ENCODE measurements around the gene PBX1.
A peak's percentile ranks its signal among the peaks of the same experiment; 100 is the strongest.

Gene PBX1

DNA sequence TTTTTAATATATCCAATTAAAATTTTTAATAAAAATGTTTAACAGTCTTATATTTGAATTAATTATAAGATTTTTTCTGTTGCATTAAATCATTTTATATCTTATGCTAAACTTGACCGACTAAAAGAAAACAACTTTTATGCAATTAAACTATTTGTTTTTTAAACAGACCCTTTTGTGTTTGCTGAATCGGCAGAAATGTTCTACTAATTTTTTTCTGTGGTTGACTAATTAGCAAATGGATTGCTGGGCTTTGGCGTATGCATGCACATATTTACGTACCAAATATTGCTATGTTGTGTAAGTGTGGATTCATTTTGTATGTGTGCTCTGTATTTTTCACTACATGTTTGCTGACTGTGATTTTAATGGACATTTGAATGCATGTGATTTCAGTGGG, 174.8 kb downstream of the PBX1 start:
- no peak overlapping the region for H3K9ac ChIP-seq (ENCODE audit: low read depth, low read length)
- 92% methylated on average over 3 of the region's 4 CpGs for WGBS
- H3K4me3 ChIP-seq (ENCODE audit: low read length): no peak overlapping the region
- H3K27ac ChIP-seq (ENCODE audit: low read depth, low read length): no peak overlapping the region
- H3K27me3 ChIP-seq (ENCODE audit: insufficient read depth, low read length): no peaks in the 10 kb centered on the region
- H3K36me3 ChIP-seq (ENCODE audit: insufficient read depth, low read length): no peaks in the 10 kb centered on the region
- H3K4me1 ChIP-seq (ENCODE audit: insufficient read depth, low read length): peaks cover 44% of the 10 kb centered on the region
- no peaks in the 10 kb centered on the region for H3K9me3 ChIP-seq (ENCODE audit: insufficient read depth, low read depth, low read length)

DNA sequence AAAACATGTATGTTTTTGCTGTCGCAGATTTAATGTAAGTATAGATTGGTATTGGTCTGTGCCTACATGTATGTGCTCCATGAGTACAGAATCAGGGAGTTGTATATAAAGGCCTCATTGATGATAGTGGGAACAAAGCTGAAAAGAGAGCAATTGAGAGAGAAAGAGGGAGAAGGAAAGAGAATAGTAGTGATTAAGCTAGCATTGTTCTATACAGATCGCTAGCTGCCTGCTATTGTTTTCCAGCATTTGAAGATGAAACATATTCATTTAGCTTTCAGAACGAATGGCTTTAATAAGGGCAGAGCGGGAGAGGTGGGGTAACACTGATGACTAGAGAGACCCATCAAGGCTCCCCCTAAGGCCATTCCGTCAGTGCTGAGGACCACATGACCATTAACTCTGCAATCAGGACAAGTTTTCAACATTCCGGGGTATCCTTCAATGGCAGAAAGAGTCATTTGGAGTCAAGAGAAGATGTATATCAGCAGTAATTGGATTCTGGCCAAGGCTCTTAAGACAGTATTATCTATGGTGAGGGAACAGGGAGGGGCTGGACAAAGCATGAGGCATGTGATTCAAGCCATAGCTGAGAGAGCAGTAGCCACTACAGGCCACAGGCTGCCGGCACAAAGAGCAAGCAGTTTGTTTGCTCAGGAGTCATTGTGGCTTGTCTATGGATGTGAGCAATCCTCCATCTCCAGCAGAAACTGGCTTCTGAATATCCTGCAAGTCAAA, 176.5 kb downstream of the PBX1 start:
- Histone ChIP-seq H3K9me3 (ENCODE audit: insufficient read depth, low read depth, low read length) (no peaks in the 10 kb centered on the region), H3K4me1 (ENCODE audit: insufficient read depth, low read length) (peaks cover 51% of the 10 kb centered on the region), H3K36me3 (ENCODE audit: insufficient read depth, low read length) (no peaks in the 10 kb centered on the region), H3K27me3 (ENCODE audit: insufficient read depth, low read length) (no peaks in the 10 kb centered on the region), H3K27ac (ENCODE audit: low read depth, low read length) (no peak overlapping the region), H3K9ac (ENCODE audit: low read depth, low read length) (no peak overlapping the region), H3K4me3 (ENCODE audit: low read length) (no peak overlapping the region)
- WGBS: 82% methylated on average over 7 of the region's 7 CpGs

DNA sequence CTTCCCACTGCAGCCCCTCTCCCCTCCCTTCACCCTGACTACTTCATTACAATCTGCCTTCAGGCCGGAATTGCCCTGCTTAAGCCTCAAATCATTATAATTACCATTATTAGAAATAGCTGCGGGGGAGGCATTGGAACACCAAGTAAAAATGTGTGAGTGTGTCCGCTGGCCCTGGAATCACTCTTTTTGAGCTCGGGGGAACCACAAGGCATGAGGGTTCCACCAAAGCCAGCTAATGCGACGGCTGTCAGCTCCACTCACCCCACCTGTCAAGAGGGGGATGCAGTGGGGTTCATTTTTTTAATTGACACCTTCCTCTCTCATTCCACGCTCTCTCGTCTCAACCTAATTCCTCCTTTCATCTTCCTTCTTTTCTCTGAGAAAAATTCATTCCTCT, 177.2 kb downstream of the PBX1 start:
- Histone ChIP-seq H3K9me3 (ENCODE audit: insufficient read depth, low read depth, low read length) (no peaks in the 10 kb centered on the region), H3K27me3 (ENCODE audit: insufficient read depth, low read length) (no peaks in the 10 kb centered on the region), H3K4me3 (ENCODE audit: low read length) (no peak overlapping the region), H3K4me1 (ENCODE audit: insufficient read depth, low read length) (peaks cover 45% of the 10 kb centered on the region), H3K36me3 (ENCODE audit: insufficient read depth, low read length) (no peaks in the 10 kb centered on the region), H3K27ac (ENCODE audit: low read depth, low read length) (no peak overlapping the region), H3K9ac (ENCODE audit: low read depth, low read length) (no peak overlapping the region)
- 92% methylated on average over 8 of the region's 8 CpGs for WGBS

DNA sequence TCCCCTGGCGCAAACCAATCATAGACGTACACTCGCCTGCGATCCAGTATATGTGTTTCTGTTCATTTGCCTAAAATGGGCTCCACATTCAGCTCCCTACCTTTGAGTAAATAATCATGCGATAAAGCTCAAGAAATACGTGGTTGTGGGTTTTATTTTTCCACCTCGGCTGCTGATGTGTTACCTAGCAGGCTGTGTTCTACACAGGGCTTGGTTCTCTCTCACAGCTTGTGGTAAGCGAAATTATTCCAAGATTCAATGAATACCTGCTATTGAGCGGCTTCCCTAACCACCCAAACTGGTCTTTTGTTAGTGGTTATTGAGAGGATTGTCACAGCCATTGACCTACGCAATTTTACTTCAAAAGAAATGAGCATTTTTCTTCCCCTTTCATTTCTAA, 180.2 kb downstream of the PBX1 start:
- WGBS: 92% methylated on average over 8 of the region's 10 CpGs

DNA sequence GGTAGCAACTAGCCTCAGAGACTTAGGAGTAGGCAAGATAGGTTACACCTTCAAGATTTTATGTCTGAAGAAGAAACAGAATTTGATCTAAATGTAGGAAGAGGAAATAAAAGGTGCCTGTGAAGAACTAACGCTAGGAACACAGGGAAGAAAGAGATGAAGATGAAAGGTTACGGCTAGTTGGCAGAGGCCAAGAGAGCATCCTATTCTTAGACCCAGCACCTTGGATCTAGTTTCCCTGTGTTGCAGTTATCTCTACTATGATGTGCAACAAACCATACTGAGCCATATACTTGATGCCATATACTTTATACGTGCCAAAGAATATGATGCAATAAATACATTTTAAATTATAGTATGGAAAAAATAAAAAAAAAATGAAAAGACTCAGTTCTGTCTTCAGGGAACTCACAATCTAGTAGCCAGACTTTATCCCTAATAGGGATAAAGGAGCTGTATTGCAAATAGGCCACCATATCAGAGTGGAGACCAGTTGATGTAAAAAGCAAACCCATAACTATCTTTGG, 181.1 kb downstream of the PBX1 start:
- H3K4me3 ChIP-seq (ENCODE audit: low read length): no peak overlapping the region
- peaks cover 24% of the 10 kb centered on the region for H3K4me1 ChIP-seq (ENCODE audit: insufficient read depth, low read length)
- no peaks in the 10 kb centered on the region for H3K9me3 ChIP-seq (ENCODE audit: insufficient read depth, low read depth, low read length)
- no peak overlapping the region for H3K27ac ChIP-seq (ENCODE audit: low read depth, low read length)
- WGBS: 95% methylated on average over 2 of the region's 3 CpGs
- H3K36me3 ChIP-seq (ENCODE audit: insufficient read depth, low read length): no peaks in the 10 kb centered on the region
- no peaks in the 10 kb centered on the region for H3K27me3 ChIP-seq (ENCODE audit: insufficient read depth, low read length)
- no peak overlapping the region for H3K9ac ChIP-seq (ENCODE audit: low read depth, low read length)

More for the DNA sequence above, 180.2 kb downstream of the PBX1 start:
- H3K27me3 ChIP-seq (ENCODE audit: insufficient read depth, low read length): no peaks in the 10 kb centered on the region
- peaks cover 30% of the 10 kb centered on the region for H3K4me1 ChIP-seq (ENCODE audit: insufficient read depth, low read length)
- no peak overlapping the region for H3K9ac ChIP-seq (ENCODE audit: low read depth, low read length)
- H3K27ac ChIP-seq (ENCODE audit: low read depth, low read length): no peak overlapping the region
- H3K9me3 ChIP-seq (ENCODE audit: insufficient read depth, low read depth, low read length): no peaks in the 10 kb centered on the region
- H3K36me3 ChIP-seq (ENCODE audit: insufficient read depth, low read length): no peaks in the 10 kb centered on the region
- no peak overlapping the region for H3K4me3 ChIP-seq (ENCODE audit: low read length)

DNA sequence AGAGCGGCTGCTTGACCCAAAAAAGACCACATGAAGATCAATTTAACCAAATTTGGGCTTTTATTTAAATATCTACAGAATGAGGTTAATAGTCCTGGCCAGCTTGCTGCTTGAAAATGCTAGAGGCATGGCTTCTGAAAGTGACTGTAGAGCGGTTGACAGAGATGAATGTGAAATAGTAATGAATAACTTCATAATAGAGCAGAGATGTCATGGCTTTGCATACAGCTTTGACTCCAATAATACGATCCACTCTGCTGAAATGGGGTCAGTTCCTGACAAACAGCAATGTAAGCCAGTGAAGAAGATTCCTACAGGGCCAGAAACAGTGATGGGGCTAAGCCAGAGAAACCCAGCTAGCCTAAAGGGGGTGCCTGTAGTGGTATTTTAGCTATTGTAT, 183.8 kb downstream of the PBX1 start:
- Histone ChIP-seq H3K4me1 (ENCODE audit: insufficient read depth, low read length) (peaks cover 17% of the 10 kb centered on the region), H3K4me3 (ENCODE audit: low read length) (no peak overlapping the region), H3K9me3 (ENCODE audit: insufficient read depth, low read depth, low read length) (no peaks in the 10 kb centered on the region), H3K27me3 (ENCODE audit: insufficient read depth, low read length) (no peaks in the 10 kb centered on the region), H3K36me3 (ENCODE audit: insufficient read depth, low read length) (no peaks in the 10 kb centered on the region), H3K9ac (ENCODE audit: low read depth, low read length) (no peak overlapping the region), H3K27ac (ENCODE audit: low read depth, low read length) (no peak overlapping the region)
- 97% methylated on average over 3 of the region's 3 CpGs for WGBS

DNA sequence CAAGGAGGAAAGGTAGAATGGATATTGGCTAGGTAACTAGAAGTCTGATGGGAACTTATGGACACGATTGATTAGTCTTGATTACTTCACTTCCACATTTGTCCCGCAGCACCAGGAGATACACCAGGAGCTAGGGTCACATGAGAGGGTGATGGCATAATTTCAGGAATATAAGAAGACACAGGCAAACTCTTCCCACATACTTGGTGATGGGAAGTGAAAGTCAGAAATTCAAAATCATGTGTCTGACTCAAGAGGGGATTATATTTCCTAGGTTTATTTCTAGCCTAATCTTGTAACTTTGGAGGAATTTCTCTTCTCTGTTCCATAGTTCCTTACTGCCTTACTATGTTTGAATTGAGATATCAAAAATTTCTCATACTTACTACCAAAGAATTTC, 185.0 kb downstream of the PBX1 start:
- peaks cover 16% of the 10 kb centered on the region for H3K4me1 ChIP-seq (ENCODE audit: insufficient read depth, low read length)
- no peaks in the 10 kb centered on the region for H3K27me3 ChIP-seq (ENCODE audit: insufficient read depth, low read length)
- H3K27ac ChIP-seq (ENCODE audit: low read depth, low read length): no peak overlapping the region
- H3K4me3 ChIP-seq (ENCODE audit: low read length): no peak overlapping the region
- 100% methylated on average over 1 of the region's 2 CpGs for WGBS
- H3K9ac ChIP-seq (ENCODE audit: low read depth, low read length): no peak overlapping the region
- H3K9me3 ChIP-seq (ENCODE audit: insufficient read depth, low read depth, low read length): no peaks in the 10 kb centered on the region
- no peaks in the 10 kb centered on the region; the same call in 1 of the 2 replicates for H3K36me3 ChIP-seq (ENCODE audit: insufficient read depth, low read length)

DNA sequence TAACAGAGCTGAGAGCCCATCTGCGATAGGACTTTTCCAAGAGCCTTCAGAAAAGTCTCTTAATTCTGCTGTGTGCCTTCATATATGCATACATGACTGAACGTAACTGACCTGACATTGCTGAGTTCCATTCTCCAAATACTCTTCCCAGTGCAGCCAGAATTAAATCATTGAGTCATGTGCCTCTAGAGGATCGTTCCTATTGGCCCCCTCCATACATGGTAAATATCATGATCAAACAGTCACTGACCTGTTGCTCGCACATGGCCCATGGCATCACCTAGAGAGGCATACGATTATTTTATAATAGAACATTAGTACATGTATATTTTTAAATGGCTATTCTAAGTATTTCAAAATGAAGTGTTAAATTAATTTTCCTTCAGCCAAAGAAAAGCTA, 186.8 kb downstream of the PBX1 start:
- H3K4me3 ChIP-seq (ENCODE audit: low read length): no peak overlapping the region
- no peaks in the 10 kb centered on the region for H3K27me3 ChIP-seq (ENCODE audit: insufficient read depth, low read length)
- H3K4me1 ChIP-seq (ENCODE audit: insufficient read depth, low read length): peaks cover 9% of the 10 kb centered on the region; the same call in 1 of the 2 replicates
- no peak overlapping the region for H3K9ac ChIP-seq (ENCODE audit: low read depth, low read length)
- WGBS: 92% methylated on average over 4 of the region's 5 CpGs
- no peak overlapping the region for H3K27ac ChIP-seq (ENCODE audit: low read depth, low read length)
- H3K9me3 ChIP-seq (ENCODE audit: insufficient read depth, low read depth, low read length): no peaks in the 10 kb centered on the region
- no peaks in the 10 kb centered on the region; the same call in 1 of the 2 replicates for H3K36me3 ChIP-seq (ENCODE audit: insufficient read depth, low read length)

DNA sequence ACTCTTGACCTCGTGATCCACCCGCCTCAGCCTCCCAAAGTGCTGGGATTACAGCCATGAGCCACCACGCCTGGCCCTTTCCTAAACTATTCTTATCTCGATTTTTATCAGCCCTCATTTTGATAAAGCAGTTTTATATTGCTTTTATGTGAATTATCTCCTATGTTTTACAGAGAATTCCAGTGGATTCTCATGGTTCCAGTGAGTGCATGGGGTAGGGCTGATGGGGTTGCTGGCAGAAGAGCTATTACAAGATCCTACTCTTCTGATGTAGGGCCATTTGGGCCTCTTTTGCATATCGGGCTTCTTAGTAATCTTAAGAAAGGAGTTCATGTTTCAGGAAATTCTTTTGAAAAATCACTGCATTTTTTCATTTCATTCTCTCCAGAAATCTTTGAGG, 187.6 kb downstream of the PBX1 start:
- Histone ChIP-seq H3K4me1 (ENCODE audit: insufficient read depth, low read length) (peaks cover 9% of the 10 kb centered on the region; the same call in 1 of the 2 replicates), H3K9me3 (ENCODE audit: insufficient read depth, low read depth, low read length) (no peaks in the 10 kb centered on the region), H3K4me3 (ENCODE audit: low read length) (no peak overlapping the region), H3K36me3 (ENCODE audit: insufficient read depth, low read length) (no peaks in the 10 kb centered on the region; the same call in 1 of the 2 replicates), H3K27ac (ENCODE audit: low read depth, low read length) (no peak overlapping the region), H3K9ac (ENCODE audit: low read depth, low read length) (no peak overlapping the region), H3K27me3 (ENCODE audit: insufficient read depth, low read length) (no peaks in the 10 kb centered on the region)
- 95% methylated on average over 4 of the region's 5 CpGs for WGBS

DNA sequence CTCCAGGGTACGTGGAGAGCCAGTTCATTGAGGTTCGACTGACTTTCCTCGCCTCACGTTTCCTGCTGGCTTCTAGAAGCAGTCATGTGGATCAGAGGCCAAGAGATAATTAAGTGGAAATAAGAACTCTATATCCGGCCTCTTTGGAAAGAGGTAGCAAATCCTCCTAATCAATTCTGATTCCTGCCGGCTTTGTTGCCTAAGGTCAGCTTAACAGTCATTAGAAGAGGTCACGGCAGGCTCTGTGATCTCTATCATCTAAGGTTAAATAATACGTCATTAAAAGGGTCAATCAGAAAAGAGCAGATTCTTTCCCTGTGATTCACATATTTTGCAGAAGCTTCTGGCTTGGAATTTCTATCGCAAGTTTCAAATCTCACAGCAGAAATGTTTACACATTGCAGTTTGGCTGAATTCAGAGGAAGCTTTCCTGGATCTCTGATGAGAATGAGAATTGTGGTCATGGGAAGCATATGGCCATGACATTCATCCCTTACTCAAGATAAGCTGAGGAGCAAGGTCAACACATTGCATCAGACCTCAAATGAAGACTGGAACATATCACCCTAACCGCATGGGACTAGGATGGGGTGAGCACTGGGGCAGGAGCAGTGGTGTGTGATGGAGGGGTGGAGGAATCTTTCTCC, 189.4 kb downstream of the PBX1 start:
- no peak overlapping the region for H3K9ac ChIP-seq (ENCODE audit: low read depth, low read length)
- H3K36me3 ChIP-seq (ENCODE audit: insufficient read depth, low read length): no peaks in the 10 kb centered on the region; the same call in 1 of the 2 replicates
- H3K4me1 ChIP-seq (ENCODE audit: insufficient read depth, low read length): peaks cover 16% of the 10 kb centered on the region
- H3K27me3 ChIP-seq (ENCODE audit: insufficient read depth, low read length): no peaks in the 10 kb centered on the region
- H3K9me3 ChIP-seq (ENCODE audit: insufficient read depth, low read depth, low read length): no peaks in the 10 kb centered on the region
- H3K27ac ChIP-seq (ENCODE audit: low read depth, low read length): peak overlapping the region; percentile 36; the same call in 1 of the 2 replicates
- H3K4me3 ChIP-seq (ENCODE audit: low read length): no peak overlapping the region
- WGBS: 88% methylated on average over 10 of the region's 10 CpGs

DNA sequence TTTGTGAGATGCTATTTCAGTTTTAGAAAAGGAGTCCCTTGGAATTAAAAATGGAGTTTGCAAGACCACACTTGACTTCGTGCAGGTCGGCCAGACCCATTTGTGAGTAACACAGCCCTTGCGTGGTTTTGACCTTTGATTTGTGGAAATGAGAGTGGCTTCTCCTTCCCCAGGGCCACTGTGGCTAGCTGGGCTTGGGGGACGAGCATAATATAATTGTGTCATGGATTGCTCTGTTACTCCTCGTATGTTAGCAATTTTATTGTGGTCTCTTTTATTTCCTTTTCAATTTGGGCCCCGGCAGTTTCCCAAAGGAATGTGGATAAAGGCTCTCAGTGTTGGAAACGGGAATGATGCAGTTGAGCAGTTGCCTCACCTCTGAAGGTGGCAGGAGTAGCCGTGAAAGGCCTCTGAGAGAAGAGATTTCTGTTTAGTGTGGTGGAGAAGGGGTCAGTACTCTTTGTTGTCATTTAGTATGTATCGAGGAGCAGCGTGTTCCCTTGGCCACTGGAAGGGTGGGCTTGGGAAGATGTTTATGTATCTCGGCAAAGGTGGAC, 194.6 kb downstream of the PBX1 start:
- Histone ChIP-seq H3K36me3 (ENCODE audit: insufficient read depth, low read length) (no peaks in the 10 kb centered on the region; the same call in 1 of the 2 replicates), H3K27ac (ENCODE audit: low read depth, low read length) (no peak overlapping the region), H3K4me3 (ENCODE audit: low read length) (no peak overlapping the region), H3K9ac (ENCODE audit: low read depth, low read length) (no peak overlapping the region), H3K9me3 (ENCODE audit: insufficient read depth, low read depth, low read length) (no peaks in the 10 kb centered on the region), H3K27me3 (ENCODE audit: insufficient read depth, low read length) (no peaks in the 10 kb centered on the region), H3K4me1 (ENCODE audit: insufficient read depth, low read length) (peaks cover 18% of the 10 kb centered on the region)
- WGBS: 93% methylated on average over 11 of the region's 11 CpGs
